ENCODE results near the gene RALGAPA2. TPM values are rescaled to one million over a fixed set of nuclear protein-coding genes. Genes with fewer than 3 reads are reported as not detected.

Gene RALGAPA2
- total and polyA plus RNA-seq, 2 of the 13 experiments (the other 11 are each of a cell fraction or from before 2014, with no cell fraction given), result 13.8 to 17.7 TPM

- TF ChIP-seq TCF7L2 (IDR thresholded peaks at IDR 0.05; ENCODE audit: low read depth, low read length), result no peak
- no peak for TF ChIP-seq ZNF574 (CRISPR knock-in tag; IDR thresholded peaks at IDR 0.05)
- no peak for TF ChIP-seq ZBTB26 (CRISPR knock-in tag; IDR thresholded peaks at IDR 0.05; ENCODE audit: borderline replicate concordance)
- TF ChIP-seq MEIS2 (CRISPR knock-in tag; IDR thresholded peaks at IDR 0.05), result no peak
- no peak for TF ChIP-seq STAG1 (CRISPR knock-in tag; IDR thresholded peaks at IDR 0.05)
- TF ChIP-seq MATR3 (CRISPR knock-in tag; IDR thresholded peaks at IDR 0.05), result no peak
- TF ChIP-seq NFYB (CRISPR knock-in tag; IDR thresholded peaks at IDR 0.05), result no peak
- no peak for TF ChIP-seq KDM2A (CRISPR knock-in tag; IDR thresholded peaks at IDR 0.05; ENCODE audit: borderline replicate concordance, low read depth)
- peak; percentile 19; the same call in 1 of the 2 replicates for TF ChIP-seq PAXIP1 (CRISPR knock-in tag; conservative IDR thresholded peaks at IDR 0.05)
- no peak for TF ChIP-seq ZBTB38 (CRISPR knock-in tag; IDR thresholded peaks at IDR 0.05)
- TF ChIP-seq IRX3 (CRISPR knock-in tag; IDR thresholded peaks at IDR 0.05; ENCODE audit: borderline replicate concordance, low read depth), result no peak
These were observed 312.6 kb downstream of the RALGAPA2 start (continued) for GRCh38 chr20:20399531-20400500.

Data from HepG2 (cell line).